ENCODE data around the gene MET.

DNA sequence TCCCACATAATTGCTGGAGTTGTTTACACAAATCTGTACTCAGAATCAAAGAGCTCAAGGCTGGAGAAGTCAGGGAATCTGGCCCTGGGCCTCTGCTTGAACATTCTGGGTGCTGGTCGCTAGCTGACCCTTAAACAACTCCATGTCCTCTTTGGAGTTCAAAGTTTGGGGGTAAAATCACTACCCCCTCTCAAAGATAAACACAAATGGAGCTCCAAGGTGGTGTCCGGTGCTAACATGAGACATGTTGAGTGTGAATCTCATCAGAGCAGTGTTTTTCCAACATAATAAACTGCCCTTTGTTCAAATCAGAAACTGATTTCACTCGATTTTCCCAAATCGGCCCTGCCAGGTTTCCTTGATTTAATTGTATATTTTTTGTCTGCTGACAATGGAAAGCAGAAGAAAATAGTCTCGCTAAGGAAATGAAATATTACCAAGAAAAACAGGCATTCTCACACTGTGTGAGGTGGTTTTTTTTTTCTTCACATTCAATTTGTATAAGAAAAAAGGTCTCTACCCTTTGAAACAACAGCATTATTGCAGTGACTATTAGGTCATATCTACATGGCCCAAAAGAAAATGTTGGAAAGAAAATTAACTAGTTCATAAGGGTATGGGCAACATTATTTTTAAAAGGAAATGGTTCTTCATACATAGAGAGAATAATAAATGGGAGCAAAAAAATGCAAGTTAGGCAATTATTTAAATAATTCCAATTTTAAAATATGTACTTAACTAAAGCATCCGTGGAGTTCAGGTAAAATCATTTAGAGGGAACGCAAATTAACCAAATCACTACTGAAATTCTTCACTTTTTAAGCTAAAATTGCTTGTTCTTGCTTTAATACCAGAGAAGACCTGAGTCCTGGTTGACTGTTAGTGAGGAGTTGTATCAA lies 134.3 kb downstream of the MET start:
- TF ChIP-seq POLR2A (IDR thresholded peaks at IDR 0.05): no peak
- TF ChIP-seq, protein P1, sequence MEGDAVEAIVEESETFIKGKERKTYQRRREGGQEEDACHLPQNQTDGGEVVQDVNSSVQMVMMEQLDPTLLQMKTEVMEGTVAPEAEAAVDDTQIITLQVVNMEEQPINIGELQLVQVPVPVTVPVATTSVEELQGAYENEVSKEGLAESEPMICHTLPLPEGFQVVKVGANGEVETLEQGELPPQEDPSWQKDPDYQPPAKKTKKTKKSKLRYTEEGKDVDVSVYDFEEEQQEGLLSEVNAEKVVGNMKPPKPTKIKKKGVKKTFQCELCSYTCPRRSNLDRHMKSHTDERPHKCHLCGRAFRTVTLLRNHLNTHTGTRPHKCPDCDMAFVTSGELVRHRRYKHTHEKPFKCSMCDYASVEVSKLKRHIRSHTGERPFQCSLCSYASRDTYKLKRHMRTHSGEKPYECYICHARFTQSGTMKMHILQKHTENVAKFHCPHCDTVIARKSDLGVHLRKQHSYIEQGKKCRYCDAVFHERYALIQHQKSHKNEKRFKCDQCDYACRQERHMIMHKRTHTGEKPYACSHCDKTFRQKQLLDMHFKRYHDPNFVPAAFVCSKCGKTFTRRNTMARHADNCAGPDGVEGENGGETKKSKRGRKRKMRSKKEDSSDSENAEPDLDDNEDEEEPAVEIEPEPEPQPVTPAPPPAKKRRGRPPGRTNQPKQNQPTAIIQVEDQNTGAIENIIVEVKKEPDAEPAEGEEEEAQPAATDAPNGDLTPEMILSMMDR (IDR thresholded peaks at IDR 0.05): no peak
